ENCODE data around the gene PTGS2. TPM values are rescaled to one million over a fixed set of nuclear protein-coding genes. Genes with fewer than 3 reads are reported as not detected.
"Not testable (repeated sequence)": the region's sequence is repeated elsewhere in the genome, so short reads cannot be mapped to it uniquely, and the experiment has no call there.

The PTGS2 gene
- total and polyA plus RNA-seq, 5 donors from 2014 or later: 0.31 to 0.96 TPM; not detected in 3

- Mint-ChIP-seq H3K4me3 (no peak overlapping the region), H3K4me1 (peaks cover 3 to 11% (median 6%) of the 10 kb centered on the region in 4 donors), H3K27me3 (peaks cover 54% of the 10 kb centered on the region), H3K9me3 (peaks cover 0 to 4% (median 0%) of the 10 kb centered on the region in 7 donors), H3K27ac (no peak overlapping the region), H3K36me3 (no peaks in the 10 kb centered on the region)
- ATAC-seq (ENCODE audit: low read depth in 2 of 2) (no peak), DNase-seq (no peak)
- H3K4me3 ChIP-seq (ENCODE audit: low read depth, low read length): no peak overlapping the region
- no peaks in the 10 kb centered on the region for H3K4me1 ChIP-seq (ENCODE audit: control insufficient read depth, insufficient read depth, low read length, poor library complexity, severe bottlenecking)
- peaks cover 32% of the 10 kb centered on the region for H3K27me3 ChIP-seq (ENCODE audit: control insufficient read depth, insufficient read depth, low read length)
- H3K27ac ChIP-seq (ENCODE audit: insufficient read depth, low read length, poor library complexity, severe bottlenecking): no peak overlapping the region
- no peaks in the 10 kb centered on the region for H3K9me3 ChIP-seq (ENCODE audit: control insufficient read depth in 2 of 2, low read length in 2 of 2)
- H3K36me3 ChIP-seq (ENCODE audit: control insufficient read depth, insufficient read depth, low read length): no peaks in the 10 kb centered on the region
Measured at GRCh38 chr1:186679924-186680244, 339 bp downstream of the PTGS2 start.

GRCh38 chr1:186678155-186678554 lies 2.1 kb downstream of the PTGS2 start:
- Histone ChIP-seq H3K27ac (ENCODE audit: insufficient read depth, low read length, poor library complexity, severe bottlenecking) (no peak overlapping the region), H3K36me3 (ENCODE audit: control insufficient read depth, insufficient read depth, low read length) (no peaks in the 10 kb centered on the region), H3K4me1 (ENCODE audit: control insufficient read depth, insufficient read depth, low read length, poor library complexity, severe bottlenecking) (no peaks in the 10 kb centered on the region), H3K4me3 (ENCODE audit: low read depth, low read length) (no peak overlapping the region), H3K27me3 (ENCODE audit: control insufficient read depth, insufficient read depth, low read length) (peaks cover 29% of the 10 kb centered on the region), H3K9me3 (ENCODE audit: control insufficient read depth in 2 of 2, low read length in 2 of 2) (no peaks in the 10 kb centered on the region)
- H3K27ac Mint-ChIP-seq: no peak overlapping the region
- DNase-seq (no peak), ATAC-seq (ENCODE audit: low read depth in 2 of 2) (no peak)
- peaks cover 3 to 11% (median 6%) of the 10 kb centered on the region in 4 donors for H3K4me1 Mint-ChIP-seq
- peaks cover 48% of the 10 kb centered on the region for H3K27me3 Mint-ChIP-seq
- H3K36me3 Mint-ChIP-seq: no peaks in the 10 kb centered on the region
- H3K9me3 Mint-ChIP-seq: peaks cover 0 to 2% (median 0%) of the 10 kb centered on the region in 7 donors
- no peak overlapping the region for H3K4me3 Mint-ChIP-seq

- Histone ChIP-seq H3K27ac (ENCODE audit: insufficient read depth, low read length, poor library complexity, severe bottlenecking) (no peak overlapping the region), H3K9me3 (ENCODE audit: control insufficient read depth in 2 of 2, low read length in 2 of 2) (no peaks in the 10 kb centered on the region), H3K27me3 (ENCODE audit: control insufficient read depth, insufficient read depth, low read length) (no peaks in the 10 kb centered on the region), H3K4me3 (ENCODE audit: low read depth, low read length) (no peak overlapping the region), H3K4me1 (ENCODE audit: control insufficient read depth, insufficient read depth, low read length, poor library complexity, severe bottlenecking) (no peaks in the 10 kb centered on the region), H3K36me3 (ENCODE audit: control insufficient read depth, insufficient read depth, low read length) (no peaks in the 10 kb centered on the region)
- no peak for ATAC-seq (ENCODE audit: low read depth in 2 of 2)
- H3K27me3 Mint-ChIP-seq: peaks cover 6% of the 10 kb centered on the region
- no peaks in the 10 kb centered on the region for H3K36me3 Mint-ChIP-seq
- H3K27ac Mint-ChIP-seq: no peak overlapping the region
- H3K9me3 Mint-ChIP-seq: peaks cover 0 to 8% (median 2%) of the 10 kb centered on the region in 7 donors
- H3K4me1 Mint-ChIP-seq: no peaks in the 10 kb centered on the region
- H3K4me3 Mint-ChIP-seq: no peak overlapping the region
- no peak for DNase-seq
Measured at GRCh38 chr1:186672596-186672995, 7.6 kb downstream of the PTGS2 start.

GRCh38 chr1:186672131-186672530 lies 8.1 kb downstream of the PTGS2 start:
- Mint-ChIP-seq H3K27ac (no peak overlapping the region), H3K4me3 (no peak overlapping the region), H3K36me3 (no peaks in the 10 kb centered on the region)

GRCh38 chr1:186671136-186671825 lies 8.9 kb downstream of the PTGS2 start:
- Histone ChIP-seq H3K36me3 (ENCODE audit: control insufficient read depth, insufficient read depth, low read length) (no peaks in the 10 kb centered on the region), H3K9me3 (ENCODE audit: control insufficient read depth in 2 of 2, low read length in 2 of 2) (no peaks in the 10 kb centered on the region), H3K4me3 (ENCODE audit: low read depth, low read length) (no peak overlapping the region), H3K27me3 (ENCODE audit: control insufficient read depth, insufficient read depth, low read length) (no peaks in the 10 kb centered on the region), H3K27ac (ENCODE audit: insufficient read depth, low read length, poor library complexity, severe bottlenecking) (no peak overlapping the region), H3K4me1 (ENCODE audit: control insufficient read depth, insufficient read depth, low read length, poor library complexity, severe bottlenecking) (no peaks in the 10 kb centered on the region)
- H3K27me3 Mint-ChIP-seq: peaks cover 3% of the 10 kb centered on the region
- no peak overlapping the region for H3K27ac Mint-ChIP-seq
- peaks cover 0 to 9% (median 2%) of the 10 kb centered on the region in 7 donors for H3K9me3 Mint-ChIP-seq
- no peak for ATAC-seq (ENCODE audit: low read depth in 2 of 2)
- DNase-seq: no peak
- no peaks in the 10 kb centered on the region for H3K36me3 Mint-ChIP-seq
- no peaks in the 10 kb centered on the region for H3K4me1 Mint-ChIP-seq
- no peak overlapping the region for H3K4me3 Mint-ChIP-seq

More at GRCh38 chr1:186672131-186672530, 8.1 kb downstream of the PTGS2 start:
- peaks cover 4% of the 10 kb centered on the region for H3K27me3 Mint-ChIP-seq
- ATAC-seq (ENCODE audit: low read depth in 2 of 2) (no peak), DNase-seq (no peak)
- Histone ChIP-seq H3K27ac (ENCODE audit: insufficient read depth, low read length, poor library complexity, severe bottlenecking) (no peak overlapping the region), H3K4me3 (ENCODE audit: low read depth, low read length) (no peak overlapping the region), H3K9me3 (ENCODE audit: control insufficient read depth in 2 of 2, low read length in 2 of 2) (no peaks in the 10 kb centered on the region), H3K4me1 (ENCODE audit: control insufficient read depth, insufficient read depth, low read length, poor library complexity, severe bottlenecking) (no peaks in the 10 kb centered on the region), H3K36me3 (ENCODE audit: control insufficient read depth, insufficient read depth, low read length) (no peaks in the 10 kb centered on the region), H3K27me3 (ENCODE audit: control insufficient read depth, insufficient read depth, low read length) (no peaks in the 10 kb centered on the region)
- no peaks in the 10 kb centered on the region for H3K4me1 Mint-ChIP-seq
- H3K9me3 Mint-ChIP-seq: peaks cover 0 to 8% (median 2%) of the 10 kb centered on the region in 7 donors

GRCh38 chr1:186670297-186671135 lies 9.7 kb downstream of the PTGS2 start:
- no peaks in the 10 kb centered on the region for H3K4me1 Mint-ChIP-seq
- Histone ChIP-seq H3K36me3 (ENCODE audit: control insufficient read depth, insufficient read depth, low read length) (no peaks in the 10 kb centered on the region), H3K27me3 (ENCODE audit: control insufficient read depth, insufficient read depth, low read length) (no peaks in the 10 kb centered on the region), H3K27ac (ENCODE audit: insufficient read depth, low read length, poor library complexity, severe bottlenecking) (no peak overlapping the region), H3K4me3 (ENCODE audit: low read depth, low read length) (no peak overlapping the region), H3K4me1 (ENCODE audit: control insufficient read depth, insufficient read depth, low read length, poor library complexity, severe bottlenecking) (no peaks in the 10 kb centered on the region), H3K9me3 (ENCODE audit: control insufficient read depth in 2 of 2, low read length in 2 of 2) (no peaks in the 10 kb centered on the region)
- H3K27ac Mint-ChIP-seq: no peak overlapping the region
- H3K9me3 Mint-ChIP-seq: peaks cover 0 to 9% (median 2%) of the 10 kb centered on the region in 7 donors
- no peak overlapping the region for H3K4me3 Mint-ChIP-seq
- ATAC-seq (ENCODE audit: low read depth in 2 of 2): no peak
- H3K27me3 Mint-ChIP-seq: no peaks in the 10 kb centered on the region
- H3K36me3 Mint-ChIP-seq: no peaks in the 10 kb centered on the region
- DNase-seq: no peak

GRCh38 chr1:186669784-186670183 lies 10.4 kb downstream of the PTGS2 start:
- H3K9me3 Mint-ChIP-seq: not testable (repeated sequence)

More at GRCh38 chr1:186669784-186670183, 10.4 kb downstream of the PTGS2 start:
- H3K36me3 Mint-ChIP-seq; ATAC-seq (ENCODE audit: low read depth in 2 of 2); H3K9me3 ChIP-seq (ENCODE audit: control insufficient read depth in 2 of 2, low read length in 2 of 2); H3K4me1 ChIP-seq (ENCODE audit: control insufficient read depth, insufficient read depth, low read length, poor library complexity, severe bottlenecking); H3K27me3 ChIP-seq (ENCODE audit: control insufficient read depth, insufficient read depth, low read length); H3K27ac Mint-ChIP-seq; DNase-seq; H3K4me1 Mint-ChIP-seq; H3K4me3 Mint-ChIP-seq; H3K27me3 Mint-ChIP-seq; H3K36me3 ChIP-seq (ENCODE audit: control insufficient read depth, insufficient read depth, low read length); H3K4me3 ChIP-seq (ENCODE audit: low read depth, low read length); H3K27ac ChIP-seq (ENCODE audit: insufficient read depth, low read length, poor library complexity, severe bottlenecking): not testable (repeated sequence)

Data from CD4-positive, CD25-positive, alpha-beta regulatory T cell (primary cell).